ENCODE results near the gene MESD.

The MESD gene

GRCh38 chr15:80925597-80926059 lies 64.0 kb downstream of the MESD start:
- TF ChIP-seq POLR2AphosphoS5 (IDR thresholded peaks at IDR 0.05; ENCODE audit: low read depth, low read length) = no peak
- TF ChIP-seq PAX5 (IDR thresholded peaks at IDR 0.05; ENCODE audit: insufficient read depth, low read length, severe bottlenecking) = no peak
- no peak for TF ChIP-seq POU2F2 (IDR thresholded peaks at IDR 0.05; ENCODE audit: low read depth, low read length)
- TF ChIP-seq TAF1 (IDR thresholded peaks at IDR 0.05; ENCODE audit: low read depth, low read length) = no peak
- DNase-seq (ENCODE audit: insufficient read length, low spot score) (no peak), FAIRE-seq (no peak)

GRCh38 chr15:80924278-80924677 lies 65.3 kb downstream of the MESD start:
- TF ChIP-seq POLR2A (IDR thresholded peaks at IDR 0.05; ENCODE audit: low read depth, low read length) (no peak), TAF1 (IDR thresholded peaks at IDR 0.05; ENCODE audit: low read depth, low read length) (no peak), POU2F2 (IDR thresholded peaks at IDR 0.05; ENCODE audit: low read depth, low read length) (no peak), SPI1 (IDR thresholded peaks at IDR 0.05; ENCODE audit: low read depth, low read length) (no peak), POLR2AphosphoS5 (IDR thresholded peaks at IDR 0.05; ENCODE audit: low read depth, low read length) (no peak)
- DNase-seq (ENCODE audit: insufficient read length, low spot score) (no peak), FAIRE-seq (no peak)

- FAIRE-seq = no peak
- TF ChIP-seq POLR2AphosphoS5 (IDR thresholded peaks at IDR 0.05; ENCODE audit: low read depth, low read length) (no peak), PAX5 (IDR thresholded peaks at IDR 0.05; ENCODE audit: insufficient read depth, low read length, severe bottlenecking) (no peak), SPI1 (IDR thresholded peaks at IDR 0.05; ENCODE audit: low read depth, low read length) (no peak), TAF1 (IDR thresholded peaks at IDR 0.05; ENCODE audit: low read depth, low read length) (no peak), POU2F2 (IDR thresholded peaks at IDR 0.05; ENCODE audit: low read depth, low read length) (no peak), POLR2A (IDR thresholded peaks at IDR 0.05; ENCODE audit: low read depth, low read length) (no peak)
Observed at GRCh38 chr15:80923668-80924067, 66.0 kb downstream of the MESD start.

GRCh38 chr15:80921736-80922410 lies 67.7 kb downstream of the MESD start:
- no peak for FAIRE-seq
- DNase-seq (ENCODE audit: insufficient read length, low spot score) = no peak
- no peak for TF ChIP-seq PAX5 (IDR thresholded peaks at IDR 0.05; ENCODE audit: insufficient read depth, low read length, severe bottlenecking)
- no peak for TF ChIP-seq SPI1 (IDR thresholded peaks at IDR 0.05; ENCODE audit: low read depth, low read length)
- no peak for TF ChIP-seq POU2F2 (IDR thresholded peaks at IDR 0.05; ENCODE audit: low read depth, low read length)
- TF ChIP-seq POLR2AphosphoS5 (IDR thresholded peaks at IDR 0.05; ENCODE audit: low read depth, low read length) = no peak
- no peak for TF ChIP-seq TAF1 (IDR thresholded peaks at IDR 0.05; ENCODE audit: low read depth, low read length)
- no peak for TF ChIP-seq POLR2A (IDR thresholded peaks at IDR 0.05; ENCODE audit: low read depth, low read length)

More at GRCh38 chr15:80923668-80924067, 66.0 kb downstream of the MESD start:
- no peak for DNase-seq (ENCODE audit: insufficient read length, low spot score)

- DNase-seq (ENCODE audit: insufficient read length, low spot score) (no peak), FAIRE-seq (no peak)
- no peak for TF ChIP-seq POLR2A (IDR thresholded peaks at IDR 0.05; ENCODE audit: low read depth, low read length)
- TF ChIP-seq POLR2AphosphoS5 (IDR thresholded peaks at IDR 0.05; ENCODE audit: low read depth, low read length) = no peak
- no peak for TF ChIP-seq POU2F2 (IDR thresholded peaks at IDR 0.05; ENCODE audit: low read depth, low read length)
- peak; percentile 46; the same call in 1 of the 2 replicates for TF ChIP-seq SPI1 (IDR thresholded peaks at IDR 0.05; ENCODE audit: low read depth, low read length)
- TF ChIP-seq PAX5 (IDR thresholded peaks at IDR 0.05; ENCODE audit: insufficient read depth, low read length, severe bottlenecking) = no peak
- no peak for TF ChIP-seq TAF1 (IDR thresholded peaks at IDR 0.05; ENCODE audit: low read depth, low read length)
Observed at GRCh38 chr15:80920271-80920699, 69.3 kb downstream of the MESD start.

GRCh38 chr15:80918196-80918783 lies 71.3 kb downstream of the MESD start:
- FAIRE-seq (no peak), DNase-seq (ENCODE audit: insufficient read length, low spot score) (no peak)
- TF ChIP-seq SPI1 (IDR thresholded peaks at IDR 0.05; ENCODE audit: low read depth, low read length) = no peak
- TF ChIP-seq POLR2AphosphoS5 (IDR thresholded peaks at IDR 0.05; ENCODE audit: low read depth, low read length) = no peak
- TF ChIP-seq POU2F2 (IDR thresholded peaks at IDR 0.05; ENCODE audit: low read depth, low read length) = no peak
- TF ChIP-seq PAX5 (IDR thresholded peaks at IDR 0.05; ENCODE audit: insufficient read depth, low read length, severe bottlenecking) = no peak
- TF ChIP-seq TAF1 (IDR thresholded peaks at IDR 0.05; ENCODE audit: low read depth, low read length) = no peak
- TF ChIP-seq POLR2A (IDR thresholded peaks at IDR 0.05; ENCODE audit: low read depth, low read length) = no peak

DNA sequence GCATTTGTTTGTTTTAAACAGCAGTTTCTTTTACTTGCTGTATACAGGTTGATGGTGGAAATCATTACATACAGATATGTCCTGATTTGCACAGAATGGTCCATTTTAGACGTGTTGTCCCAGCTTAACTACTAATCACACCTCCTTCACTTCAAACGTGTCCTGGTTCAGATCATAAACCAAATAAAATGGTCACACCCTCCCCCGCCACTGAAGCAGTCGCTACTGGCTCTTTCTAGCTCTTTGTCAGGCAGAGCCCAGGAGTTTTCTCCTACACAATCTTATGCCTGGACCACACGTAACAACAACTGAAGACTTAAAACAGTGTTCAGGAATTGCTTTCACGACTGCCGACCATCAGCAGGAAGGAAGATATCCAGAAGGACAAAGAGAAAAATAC lies 73.6 kb downstream of the MESD start:
- DNase-seq (ENCODE audit: insufficient read length, low spot score) (no peak), FAIRE-seq (no peak)
- TF ChIP-seq SPI1 (IDR thresholded peaks at IDR 0.05; ENCODE audit: low read depth, low read length) (no peak), POLR2AphosphoS5 (IDR thresholded peaks at IDR 0.05; ENCODE audit: low read depth, low read length) (no peak), POU2F2 (IDR thresholded peaks at IDR 0.05; ENCODE audit: low read depth, low read length) (no peak), TAF1 (IDR thresholded peaks at IDR 0.05; ENCODE audit: low read depth, low read length) (no peak), POLR2A (IDR thresholded peaks at IDR 0.05; ENCODE audit: low read depth, low read length) (no peak)

GRCh38 chr15:80915472-80915871 lies 74.1 kb downstream of the MESD start:
- no peak for FAIRE-seq
- TF ChIP-seq POLR2A (IDR thresholded peaks at IDR 0.05; ENCODE audit: low read depth, low read length) = no peak
- TF ChIP-seq SPI1 (IDR thresholded peaks at IDR 0.05; ENCODE audit: low read depth, low read length) = no peak
- no peak for TF ChIP-seq POU2F2 (IDR thresholded peaks at IDR 0.05; ENCODE audit: low read depth, low read length)
- no peak for TF ChIP-seq TAF1 (IDR thresholded peaks at IDR 0.05; ENCODE audit: low read depth, low read length)
- TF ChIP-seq POLR2AphosphoS5 (IDR thresholded peaks at IDR 0.05; ENCODE audit: low read depth, low read length) = no peak
- no peak for TF ChIP-seq PAX5 (IDR thresholded peaks at IDR 0.05; ENCODE audit: insufficient read depth, low read length, severe bottlenecking)
- DNase-seq (ENCODE audit: insufficient read length, low spot score) = no peak

GRCh38 chr15:80913541-80913940 lies 76.1 kb downstream of the MESD start:
- DNase-seq (ENCODE audit: insufficient read length, low spot score) (no peak), FAIRE-seq (no peak)
- TF ChIP-seq POLR2A (IDR thresholded peaks at IDR 0.05; ENCODE audit: low read depth, low read length) = no peak
- TF ChIP-seq POU2F2 (IDR thresholded peaks at IDR 0.05; ENCODE audit: low read depth, low read length) = no peak
- no peak for TF ChIP-seq POLR2AphosphoS5 (IDR thresholded peaks at IDR 0.05; ENCODE audit: low read depth, low read length)
- no peak for TF ChIP-seq SPI1 (IDR thresholded peaks at IDR 0.05; ENCODE audit: low read depth, low read length)
- no peak for TF ChIP-seq PAX5 (IDR thresholded peaks at IDR 0.05; ENCODE audit: insufficient read depth, low read length, severe bottlenecking)
- no peak for TF ChIP-seq TAF1 (IDR thresholded peaks at IDR 0.05; ENCODE audit: low read depth, low read length)

All from GM12891 (cell line).